Ovary (tissue), 3 donors: ENCODE measurements around the gene TRIOBP.

Experiments
- CTCF ChIP-seq, 3 donors: fragments of 450-650 bp in 2 of 3; fragments of 200-600 bp in 1 of 3; IDR thresholded peaks; one replicate each; pipeline versions ENCODE4 v1.5.1 to v1.8.0; 2016 to 2022; ENCODE audit warnings: antibody characterized with exemption in 3 of 3, mild to moderate bottlenecking in 1 of 3
- EP300 ChIP-seq: sonication (generic); formaldehyde crosslinking; IDR thresholded peaks from one replicate; pipeline ENCODE4 v1.6.1; 2017; ENCODE audit warnings: antibody characterized with exemption
- POLR2A ChIP-seq: fragments of 450-650 bp; IDR thresholded peaks from one replicate; pipeline ENCODE4 v1.6.1; 2017; ENCODE audit warnings: antibody characterized with exemption, mild to moderate bottlenecking, moderate library complexity
- donor health status: DM: no; HTN: no; CAD: no.

GRCh38 chr22:37790234-37790633 lies 93.4 kb downstream of the TRIOBP start:
- TF ChIP-seq EP300 (no peak), CTCF (IDR thresholded peaks at IDR 0.05) (no peak), POLR2A (no peak)
